ENCODE measurements around the gene GUK1. TPM values are rescaled to one million over a fixed set of nuclear protein-coding genes. Genes with fewer than 3 reads are reported as not detected.

Gene GUK1
- total RNA-seq, 1 experiment from 2014 or later: 996 TPM

DNA sequence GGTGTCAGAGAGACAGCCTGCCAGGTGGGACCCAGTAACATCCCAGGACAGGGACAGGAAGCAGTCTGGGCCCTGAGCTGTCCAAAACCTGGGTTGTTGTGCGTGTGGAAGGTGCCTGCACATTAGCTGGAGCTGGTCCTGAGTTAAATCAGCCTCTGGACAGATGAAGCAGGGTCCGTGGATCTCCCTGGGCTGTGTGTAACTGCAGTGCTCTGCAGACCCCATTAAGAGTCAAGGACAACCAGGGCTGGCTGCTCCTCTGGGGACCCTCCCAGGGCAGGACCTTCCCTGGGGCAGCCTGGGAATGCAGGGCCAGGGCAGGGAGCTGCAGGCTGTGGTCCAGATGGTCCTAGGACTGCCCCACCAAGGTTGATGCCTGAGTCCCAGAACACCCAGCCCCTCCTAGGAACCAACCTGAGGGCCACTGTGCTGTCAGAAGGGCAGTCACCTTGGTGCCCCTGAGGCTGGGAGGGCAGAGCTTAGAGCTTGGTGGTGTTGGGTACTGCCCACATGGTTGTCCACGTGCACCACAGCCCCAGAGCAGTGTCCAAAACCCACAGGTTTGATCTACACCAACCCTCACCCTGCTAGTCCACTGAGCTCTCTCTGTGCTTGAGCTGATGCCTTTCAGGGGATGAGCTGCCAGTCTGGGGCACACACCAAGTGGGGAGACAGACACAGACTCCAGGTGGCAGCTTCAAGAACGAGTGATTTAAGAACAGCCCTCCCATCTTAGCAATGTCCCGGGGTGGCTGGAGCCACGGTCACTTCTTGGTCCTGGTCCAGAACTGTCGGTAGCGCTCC lies 33.9 kb upstream of the GUK1 start:
- no peak overlapping the region for H2AFZ ChIP-seq (ENCODE audit: low read length)
- ChIA-PET CTCF (no interaction called here), POLR2A (ENCODE audit: unreplicated experiment) (no interaction called here)
- H4K20me1 ChIP-seq (ENCODE audit: low read length): peaks cover 1% of the 10 kb centered on the region; the same call in 1 of the 2 replicates
- H3K9me2 ChIP-seq (replicated peaks; ENCODE audit: low read length): no peaks in the 10 kb centered on the region
- no peak overlapping the region for H3K4me3 ChIP-seq (ENCODE audit: low read length)
- no peaks in the 10 kb centered on the region for H3K9me3 ChIP-seq (ENCODE audit: low read length)
- no peak for DNase-seq
- H3F3A ChIP-seq (ENCODE audit: low read length, unreplicated experiment): peaks cover 4% of the 10 kb centered on the region
- peaks cover 17% of the 10 kb centered on the region; the same call in 1 of the 2 replicates for H3K36me3 ChIP-seq (ENCODE audit: low read depth, low read length)
- H3K9ac ChIP-seq (ENCODE audit: low read length): no peak overlapping the region
- peaks cover 43% of the 10 kb centered on the region for H3K79me2 ChIP-seq (ENCODE audit: low read length)
- no peaks in the 10 kb centered on the region for H3K27me3 ChIP-seq (ENCODE audit: low read length)
- H3K27ac ChIP-seq (ENCODE audit: low read length): no peak overlapping the region
- H3K4me1 ChIP-seq (ENCODE audit: insufficient read depth, low read length): peaks cover 36% of the 10 kb centered on the region
- ATAC-seq: no peak
- BruUV-seq (replicated peaks): no TSS peak
- TF ChIP-seq, protein P1, sequence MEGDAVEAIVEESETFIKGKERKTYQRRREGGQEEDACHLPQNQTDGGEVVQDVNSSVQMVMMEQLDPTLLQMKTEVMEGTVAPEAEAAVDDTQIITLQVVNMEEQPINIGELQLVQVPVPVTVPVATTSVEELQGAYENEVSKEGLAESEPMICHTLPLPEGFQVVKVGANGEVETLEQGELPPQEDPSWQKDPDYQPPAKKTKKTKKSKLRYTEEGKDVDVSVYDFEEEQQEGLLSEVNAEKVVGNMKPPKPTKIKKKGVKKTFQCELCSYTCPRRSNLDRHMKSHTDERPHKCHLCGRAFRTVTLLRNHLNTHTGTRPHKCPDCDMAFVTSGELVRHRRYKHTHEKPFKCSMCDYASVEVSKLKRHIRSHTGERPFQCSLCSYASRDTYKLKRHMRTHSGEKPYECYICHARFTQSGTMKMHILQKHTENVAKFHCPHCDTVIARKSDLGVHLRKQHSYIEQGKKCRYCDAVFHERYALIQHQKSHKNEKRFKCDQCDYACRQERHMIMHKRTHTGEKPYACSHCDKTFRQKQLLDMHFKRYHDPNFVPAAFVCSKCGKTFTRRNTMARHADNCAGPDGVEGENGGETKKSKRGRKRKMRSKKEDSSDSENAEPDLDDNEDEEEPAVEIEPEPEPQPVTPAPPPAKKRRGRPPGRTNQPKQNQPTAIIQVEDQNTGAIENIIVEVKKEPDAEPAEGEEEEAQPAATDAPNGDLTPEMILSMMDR (conservative IDR thresholded peaks at IDR 0.05; ENCODE audit: low read depth, low read length): no peak
- TF ChIP-seq EZH2 (IDR thresholded peaks at IDR 0.05; ENCODE audit: low read length, unreplicated experiment) (no peak), EZH2phosphoT487 (IDR thresholded peaks at IDR 0.05; ENCODE audit: borderline replicate concordance, low read length) (no peak)
- intact Hi-C loops (cut with micrococcal nuclease): loop anchor here (10.0 kb wide), 1 partner anchor 541 kb away; the partner anchor contains the start of gene ZNF678
- no peak overlapping the region for H3K4me2 ChIP-seq (ENCODE audit: low read length)

DNA sequence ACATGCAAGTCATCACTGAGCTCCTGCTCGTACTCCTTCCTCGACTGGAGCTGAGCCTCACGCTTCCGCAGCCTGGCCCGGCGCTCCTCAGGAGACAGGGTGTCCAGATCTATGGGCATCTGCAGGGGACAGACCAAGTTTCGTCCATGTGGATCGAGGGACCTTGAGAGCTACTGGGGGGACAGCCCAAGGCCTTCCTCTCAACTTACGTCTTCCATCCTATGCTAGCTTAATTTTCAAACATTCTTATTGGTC lies 33.4 kb upstream of the GUK1 start:
- no peak overlapping the region for H3K4me3 ChIP-seq (ENCODE audit: low read length)
- TF ChIP-seq EZH2 (IDR thresholded peaks at IDR 0.05; ENCODE audit: low read length, unreplicated experiment) (no peak), EZH2phosphoT487 (IDR thresholded peaks at IDR 0.05; ENCODE audit: borderline replicate concordance, low read length) (no peak)
- TF ChIP-seq, protein P1 (conservative IDR thresholded peaks at IDR 0.05; ENCODE audit: low read depth, low read length): no peak
- ATAC-seq (no peak), DNase-seq (no peak)
- intact Hi-C loops (cut with micrococcal nuclease): loop anchor here (10.0 kb wide), 1 partner anchor 542 kb away; the partner anchor contains the start of gene ZNF678
- no peaks in the 10 kb centered on the region for H4K20me1 ChIP-seq (ENCODE audit: low read length)
- BruUV-seq (replicated peaks): no TSS peak
- H3K9me2 ChIP-seq (replicated peaks; ENCODE audit: low read length): no peaks in the 10 kb centered on the region
- POLR2A ChIA-PET (ENCODE audit: unreplicated experiment): no interaction called here
- H3K36me3 ChIP-seq (ENCODE audit: low read depth, low read length): peaks cover 17% of the 10 kb centered on the region; the same call in 1 of the 2 replicates
- H3K27me3 ChIP-seq (ENCODE audit: low read length): no peaks in the 10 kb centered on the region
- peaks cover 31% of the 10 kb centered on the region for H3K4me1 ChIP-seq (ENCODE audit: insufficient read depth, low read length)
- no peak overlapping the region for H3K27ac ChIP-seq (ENCODE audit: low read length)
- H3K9ac ChIP-seq (ENCODE audit: low read length): no peak overlapping the region
- peaks cover 38% of the 10 kb centered on the region for H3K79me2 ChIP-seq (ENCODE audit: low read length)
- no peak overlapping the region for H2AFZ ChIP-seq (ENCODE audit: low read length)
- H3F3A ChIP-seq (ENCODE audit: low read length, unreplicated experiment): no peaks in the 10 kb centered on the region
- H3K9me3 ChIP-seq (ENCODE audit: low read length): no peaks in the 10 kb centered on the region
- H3K4me2 ChIP-seq (ENCODE audit: low read length): no peak overlapping the region
- CTCF ChIA-PET: no interaction called here

DNA sequence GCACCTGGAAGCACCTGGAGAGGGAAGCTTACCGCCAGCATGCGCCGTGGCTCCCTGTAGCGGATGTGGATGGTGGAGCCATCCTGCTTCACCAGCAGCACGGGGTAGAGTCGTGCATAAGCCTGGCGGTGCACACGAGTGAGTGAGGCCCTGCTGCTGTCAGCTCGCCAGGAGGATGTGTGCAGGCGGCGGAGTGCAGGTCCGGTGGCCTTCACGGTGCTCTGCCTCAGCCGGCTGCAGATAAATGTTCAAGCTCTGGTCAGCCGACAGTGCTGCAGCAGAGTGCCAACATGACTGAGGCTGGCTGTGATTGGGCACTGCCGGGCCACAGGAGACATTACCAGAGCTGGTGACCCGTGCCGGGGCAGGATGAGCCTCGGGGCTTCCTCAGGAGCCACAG lies 32.4 kb upstream of the GUK1 start:
- CTCF ChIA-PET: interaction anchor here (0.6 kb wide), 1 partner anchor 108 kb away, joined by 7 read pairs; no protein-coding TSS in a partner anchor
- intact Hi-C loops (cut with micrococcal nuclease): loop anchor here (2.0 to 10.0 kb wide), 2 partner anchors 59 to 543 kb away; partner anchors contain the start of gene ZNF678
- peak overlapping the region; percentile 86 for H3K4me2 ChIP-seq (ENCODE audit: low read length)

More for the DNA sequence above, 32.4 kb upstream of the GUK1 start:
- ATAC-seq (no peak), DNase-seq (no peak)
- peaks cover 30% of the 10 kb centered on the region for H3K79me2 ChIP-seq (ENCODE audit: low read length)
- H3K4me1 ChIP-seq (ENCODE audit: insufficient read depth, low read length): peaks cover 28% of the 10 kb centered on the region
- POLR2A ChIA-PET (ENCODE audit: unreplicated experiment): no interaction called here
- H3K4me3 ChIP-seq (ENCODE audit: low read length): peak overlapping the region; percentile 87
- H3K36me3 ChIP-seq (ENCODE audit: low read depth, low read length): peaks cover 17% of the 10 kb centered on the region; the same call in 1 of the 2 replicates
- TF ChIP-seq EZH2phosphoT487 (IDR thresholded peaks at IDR 0.05; ENCODE audit: borderline replicate concordance, low read length) (no peak), EZH2 (IDR thresholded peaks at IDR 0.05; ENCODE audit: low read length, unreplicated experiment) (no peak)
- TF ChIP-seq, protein P1 (conservative IDR thresholded peaks at IDR 0.05; ENCODE audit: low read depth, low read length): no peak
- H3F3A ChIP-seq (ENCODE audit: low read length, unreplicated experiment): no peaks in the 10 kb centered on the region
- no peaks in the 10 kb centered on the region for H4K20me1 ChIP-seq (ENCODE audit: low read length)
- no TSS peak for BruUV-seq (replicated peaks)
- H3K9me3 ChIP-seq (ENCODE audit: low read length): no peaks in the 10 kb centered on the region
- H3K9ac ChIP-seq (ENCODE audit: low read length): peak overlapping the region; percentile 91
- H3K27me3 ChIP-seq (ENCODE audit: low read length): no peaks in the 10 kb centered on the region
- H3K27ac ChIP-seq (ENCODE audit: low read length): no peak overlapping the region
- no peak overlapping the region for H2AFZ ChIP-seq (ENCODE audit: low read length)
- no peaks in the 10 kb centered on the region for H3K9me2 ChIP-seq (replicated peaks; ENCODE audit: low read length)

All from PC-3 (cell line).